ENCODE results near the gene FBXL17. TPM values are rescaled to one million over a fixed set of nuclear protein-coding genes. Genes with fewer than 3 reads are reported as not detected.

Gene FBXL17
- total RNA-seq, 2 experiments from 2014 or later = 9.2 to 10.0 TPM

- DNase-seq = no peak
- ChIA-PET POLR2A (no interaction called here), CTCF (no interaction called here)
- Mint-ChIP-seq H3K4me3 (no peak overlapping the region), H3K27me3 (no peaks in the 10 kb centered on the region), H3K9me3 (no peaks in the 10 kb centered on the region), H3K36me3 (ENCODE audit: low read depth) (no peaks in the 10 kb centered on the region), H3K27ac (no peak overlapping the region), H3K4me1 (no peaks in the 10 kb centered on the region)
Observed at GRCh38 chr5:107876261-107876660, 505.6 kb downstream of the FBXL17 start.

DNA sequence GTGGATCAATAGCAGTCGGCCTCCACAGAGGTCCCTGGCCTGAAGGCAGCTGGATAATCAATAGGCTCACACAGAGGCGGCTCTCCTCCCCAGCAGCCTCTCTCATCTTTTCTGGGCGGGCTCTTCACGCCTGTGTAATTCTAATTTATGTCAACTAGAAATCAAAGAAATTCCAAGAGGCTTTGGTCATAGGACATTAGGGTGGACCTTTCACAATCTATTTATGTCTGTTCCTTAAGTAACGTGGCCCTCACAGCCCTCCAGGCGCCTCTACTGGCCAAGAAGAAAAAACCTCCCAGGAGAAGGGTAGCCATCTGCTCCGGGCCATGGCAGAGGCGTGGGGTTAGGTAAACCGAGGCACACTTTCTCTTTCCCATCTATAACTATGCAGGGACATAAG, 506.1 kb downstream of the FBXL17 start:
- Mint-ChIP-seq H3K36me3 (ENCODE audit: low read depth) (no peaks in the 10 kb centered on the region), H3K4me3 (no peak overlapping the region), H3K9me3 (no peaks in the 10 kb centered on the region), H3K4me1 (no peaks in the 10 kb centered on the region), H3K27me3 (no peaks in the 10 kb centered on the region), H3K27ac (no peak overlapping the region)
- no peak for DNase-seq
- ChIA-PET CTCF (no interaction called here), POLR2A (no interaction called here)

DNA sequence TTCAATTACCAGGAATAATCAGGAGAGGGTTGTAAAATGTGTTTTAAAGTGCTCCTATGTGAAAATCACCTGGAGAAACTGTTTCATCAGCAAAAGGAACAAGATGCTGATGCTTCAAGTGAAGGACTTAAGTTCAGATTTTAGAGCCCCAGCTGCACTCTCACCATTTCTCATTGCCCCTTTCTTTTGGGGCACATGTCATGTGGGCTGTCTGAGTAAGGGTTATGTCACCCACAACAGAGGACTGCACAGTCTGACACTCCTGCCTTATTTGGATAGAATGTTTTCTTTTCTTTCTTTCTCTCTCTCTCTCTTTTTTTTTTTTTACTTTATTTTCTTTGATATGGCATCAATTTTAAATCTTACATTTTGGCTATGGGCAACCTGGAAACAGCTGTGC, 507.1 kb downstream of the FBXL17 start:
- no peak overlapping the region for H3K4me3 Mint-ChIP-seq
- H3K9me3 Mint-ChIP-seq = no peaks in the 10 kb centered on the region
- H3K4me1 Mint-ChIP-seq = no peaks in the 10 kb centered on the region
- ChIA-PET CTCF (no interaction called here), POLR2A (no interaction called here)
- H3K27me3 Mint-ChIP-seq = no peaks in the 10 kb centered on the region
- no peak overlapping the region for H3K27ac Mint-ChIP-seq
- H3K36me3 Mint-ChIP-seq (ENCODE audit: low read depth) = no peaks in the 10 kb centered on the region
- DNase-seq = no peak

DNA sequence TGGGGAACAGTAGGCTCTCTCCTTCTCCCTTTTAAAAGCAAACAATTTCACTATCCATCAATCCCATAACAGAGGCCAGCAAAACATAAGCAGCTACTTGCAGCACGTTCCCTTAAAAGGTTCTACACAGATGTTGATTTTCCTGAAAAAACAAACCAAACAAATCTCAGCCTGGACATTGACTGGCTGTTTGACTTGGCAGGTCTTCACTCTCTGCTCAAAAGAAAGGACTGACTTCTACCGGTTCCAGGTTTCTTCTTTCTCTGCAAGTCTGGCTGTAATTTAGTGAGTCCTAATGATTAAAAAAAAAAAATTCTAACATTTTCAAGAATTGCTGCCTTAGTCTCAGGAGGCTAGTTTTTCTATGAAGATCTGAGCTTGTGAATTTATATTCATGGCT, 508.0 kb downstream of the FBXL17 start:
- H3K36me3 Mint-ChIP-seq (ENCODE audit: low read depth) = no peaks in the 10 kb centered on the region
- POLR2A ChIA-PET = no interaction called here
- no peaks in the 10 kb centered on the region for H3K4me1 Mint-ChIP-seq
- CTCF ChIA-PET = no interaction called here
- H3K27ac Mint-ChIP-seq = no peak overlapping the region
- DNase-seq = no peak
- no peak overlapping the region for H3K4me3 Mint-ChIP-seq
- H3K27me3 Mint-ChIP-seq = no peaks in the 10 kb centered on the region
- no peaks in the 10 kb centered on the region for H3K9me3 Mint-ChIP-seq

DNA sequence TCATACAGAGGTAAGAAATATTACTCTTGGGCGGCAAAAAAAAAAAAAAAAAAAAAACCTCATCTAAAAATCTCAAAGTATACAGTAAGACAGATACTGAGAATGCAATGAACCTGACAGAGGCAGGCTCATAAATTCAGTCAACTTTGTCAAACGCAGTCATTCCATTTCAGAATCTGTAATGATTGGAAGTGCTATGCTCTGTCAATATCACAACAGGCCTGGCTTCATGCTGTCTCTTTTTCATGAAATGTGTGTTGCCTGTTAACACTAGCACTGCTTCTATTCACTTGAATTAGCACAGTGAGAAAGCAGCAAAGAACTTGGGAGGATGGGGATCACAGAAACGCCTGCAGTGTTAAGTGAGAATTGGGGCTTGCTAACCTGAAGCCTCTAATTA, 510.9 kb downstream of the FBXL17 start:
- H3K27ac Mint-ChIP-seq = no peak overlapping the region
- no peak for DNase-seq
- H3K36me3 Mint-ChIP-seq (ENCODE audit: low read depth) = no peaks in the 10 kb centered on the region
- CTCF ChIA-PET = no interaction called here
- H3K27me3 Mint-ChIP-seq = no peaks in the 10 kb centered on the region
- POLR2A ChIA-PET = no interaction called here
- no peaks in the 10 kb centered on the region for H3K4me1 Mint-ChIP-seq
- H3K4me3 Mint-ChIP-seq = no peak overlapping the region
- H3K9me3 Mint-ChIP-seq = no peaks in the 10 kb centered on the region

- POLR2A ChIA-PET = no interaction called here
- Mint-ChIP-seq H3K4me3 (no peak overlapping the region), H3K4me1 (no peaks in the 10 kb centered on the region), H3K36me3 (ENCODE audit: low read depth) (no peaks in the 10 kb centered on the region), H3K27ac (no peak overlapping the region), H3K9me3 (no peaks in the 10 kb centered on the region), H3K27me3 (no peaks in the 10 kb centered on the region)
- CTCF ChIA-PET = no interaction called here
- DNase-seq = no peak
Observed at GRCh38 chr5:107869438-107870115, 512.3 kb downstream of the FBXL17 start.

- ChIA-PET CTCF (no interaction called here), POLR2A (no interaction called here)
- DNase-seq = no peak
- Mint-ChIP-seq H3K36me3 (ENCODE audit: low read depth) (no peaks in the 10 kb centered on the region), H3K4me3 (no peak overlapping the region), H3K27ac (no peak overlapping the region), H3K9me3 (no peaks in the 10 kb centered on the region), H3K4me1 (no peaks in the 10 kb centered on the region), H3K27me3 (no peaks in the 10 kb centered on the region)
Observed at GRCh38 chr5:107868650-107869409, 513.1 kb downstream of the FBXL17 start.

DNA sequence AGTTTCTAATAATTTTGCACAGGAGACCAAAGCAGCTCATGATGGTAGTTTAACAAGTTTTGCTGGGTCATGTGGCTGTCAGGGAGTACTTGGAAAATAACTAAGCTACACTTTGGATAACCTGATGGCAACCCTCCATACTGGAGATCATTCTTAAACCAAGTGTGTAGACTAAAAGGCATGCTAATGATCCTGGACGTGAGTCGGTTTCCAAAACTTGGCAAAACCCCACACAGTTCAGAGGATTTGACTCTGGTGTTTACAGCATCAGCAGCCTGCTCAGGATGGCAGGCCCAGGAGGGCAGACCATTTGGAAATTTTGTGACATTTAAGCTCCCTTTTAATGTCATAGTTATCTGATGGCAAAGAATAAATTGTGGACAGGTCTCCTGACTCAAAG, 514.6 kb downstream of the FBXL17 start:
- DNase-seq = no peak
- POLR2A ChIA-PET = no interaction called here
- Mint-ChIP-seq H3K9me3 (no peaks in the 10 kb centered on the region), H3K27ac (no peak overlapping the region), H3K36me3 (ENCODE audit: low read depth) (no peaks in the 10 kb centered on the region), H3K4me1 (no peaks in the 10 kb centered on the region), H3K27me3 (no peaks in the 10 kb centered on the region), H3K4me3 (no peak overlapping the region)
- CTCF ChIA-PET = no interaction called here

- no peak overlapping the region for H3K4me3 Mint-ChIP-seq
Observed at GRCh38 chr5:107864793-107865192, 517.1 kb downstream of the FBXL17 start.

DNA sequence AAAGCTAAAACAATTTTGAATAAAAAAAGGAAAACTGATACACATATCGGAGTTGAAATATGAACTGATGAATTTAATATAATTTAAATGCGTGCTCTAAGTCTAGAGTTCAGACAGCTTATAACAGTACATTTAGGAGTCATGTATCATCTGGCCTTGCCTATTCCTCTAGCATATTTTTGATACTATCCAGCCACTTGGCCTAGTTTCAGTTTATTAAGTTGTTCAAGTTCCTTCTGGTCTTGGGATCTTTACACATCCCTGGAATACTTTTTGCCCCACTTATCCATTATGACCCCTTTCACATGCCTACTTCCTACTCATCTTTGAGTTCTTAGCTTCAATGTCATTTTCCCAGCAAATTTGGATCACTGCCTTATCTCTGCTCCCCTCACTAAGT, 518.8 kb downstream of the FBXL17 start:
- POLR2A ChIA-PET = no interaction called here
- H3K9me3 Mint-ChIP-seq = no peaks in the 10 kb centered on the region
- H3K27me3 Mint-ChIP-seq = no peaks in the 10 kb centered on the region
- no peaks in the 10 kb centered on the region for H3K4me1 Mint-ChIP-seq
- CTCF ChIA-PET = no interaction called here
- no peak overlapping the region for H3K27ac Mint-ChIP-seq
- DNase-seq = no peak
- H3K36me3 Mint-ChIP-seq (ENCODE audit: low read depth) = no peaks in the 10 kb centered on the region
- no peak overlapping the region for H3K4me3 Mint-ChIP-seq

More at GRCh38 chr5:107864793-107865192, 517.1 kb downstream of the FBXL17 start:
- ChIA-PET POLR2A (no interaction called here), CTCF (no interaction called here)
- H3K9me3 Mint-ChIP-seq = no peaks in the 10 kb centered on the region
- DNase-seq = no peak
- no peaks in the 10 kb centered on the region for H3K27me3 Mint-ChIP-seq
- H3K27ac Mint-ChIP-seq = no peak overlapping the region
- no peaks in the 10 kb centered on the region for H3K36me3 Mint-ChIP-seq (ENCODE audit: low read depth)
- H3K4me1 Mint-ChIP-seq = no peaks in the 10 kb centered on the region

- H3K27ac Mint-ChIP-seq = no peak overlapping the region
- H3K27me3 Mint-ChIP-seq = no peaks in the 10 kb centered on the region
- no peaks in the 10 kb centered on the region for H3K36me3 Mint-ChIP-seq (ENCODE audit: low read depth)
Observed at GRCh38 chr5:107861565-107861964, 520.3 kb downstream of the FBXL17 start.

DNA sequence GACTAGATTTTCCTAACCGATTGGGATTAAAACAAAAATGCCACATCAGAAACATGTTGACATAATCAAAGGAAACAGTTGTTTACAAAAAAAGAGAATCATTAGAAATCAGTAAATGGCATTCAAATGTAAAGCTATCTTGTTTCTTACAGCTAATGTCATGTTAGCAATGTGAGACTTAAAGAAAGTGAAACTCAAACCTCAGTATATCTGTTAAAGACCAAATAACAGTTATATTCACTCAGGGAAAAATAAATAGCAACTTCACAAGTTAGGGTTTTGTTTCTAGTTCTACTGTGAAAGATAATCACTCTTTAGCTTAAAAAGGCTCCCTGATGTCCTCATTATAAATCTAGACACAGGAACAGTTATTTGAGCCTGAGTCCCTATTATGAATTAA, 521.9 kb downstream of the FBXL17 start:
- Mint-ChIP-seq H3K27ac (no peak overlapping the region), H3K9me3 (no peaks in the 10 kb centered on the region), H3K27me3 (no peaks in the 10 kb centered on the region), H3K4me1 (no peaks in the 10 kb centered on the region), H3K36me3 (ENCODE audit: low read depth) (no peaks in the 10 kb centered on the region), H3K4me3 (no peak overlapping the region)
- ChIA-PET POLR2A (no interaction called here), CTCF (no interaction called here)
- no peak for DNase-seq

More at GRCh38 chr5:107861565-107861964, 520.3 kb downstream of the FBXL17 start:
- ChIA-PET POLR2A (no interaction called here), CTCF (no interaction called here)
- Mint-ChIP-seq H3K4me3 (no peak overlapping the region), H3K9me3 (no peaks in the 10 kb centered on the region), H3K4me1 (no peaks in the 10 kb centered on the region)
- no peak for DNase-seq

GRCh38 chr5:107858788-107859187, 523.1 kb downstream of the FBXL17 start:
- Mint-ChIP-seq H3K4me3 (no peak overlapping the region), H3K27me3 (no peaks in the 10 kb centered on the region), H3K9me3 (no peaks in the 10 kb centered on the region), H3K36me3 (ENCODE audit: low read depth) (no peaks in the 10 kb centered on the region), H3K27ac (no peak overlapping the region), H3K4me1 (no peaks in the 10 kb centered on the region)
- ChIA-PET CTCF (no interaction called here), POLR2A (no interaction called here)
- no peak for DNase-seq

- H3K9me3 Mint-ChIP-seq = no peaks in the 10 kb centered on the region
- DNase-seq = no peak
- no peaks in the 10 kb centered on the region for H3K27me3 Mint-ChIP-seq
- H3K27ac Mint-ChIP-seq = no peak overlapping the region
- no peaks in the 10 kb centered on the region for H3K4me1 Mint-ChIP-seq
- ChIA-PET CTCF (no interaction called here), POLR2A (no interaction called here)
- no peak overlapping the region for H3K4me3 Mint-ChIP-seq
- H3K36me3 Mint-ChIP-seq (ENCODE audit: low read depth) = no peaks in the 10 kb centered on the region
Observed at GRCh38 chr5:107858324-107858723, 523.6 kb downstream of the FBXL17 start.

Data from activated CD4-positive, alpha-beta memory T cell treated with anti-CD3 and anti-CD28 coated beads, Interleukin-2, amount 10 ng/mL, durations not matched to agents 7 days and 5 days (primary cell).